OCI-LY3 (cell line): Measurements from ENCODE around the gene GAL3ST2.

Experiments
- EZH2phosphoT487 ChIP-seq: fragments of 200-600 bp; shearing (Covaris generic); IDR thresholded peaks from 2 replicates; pipeline ENCODE4 v1.6.1; 2018; ENCODE audit warnings: antibody characterized with exemption, mixed run types, low read depth
- TF ChIP-seq, protein P1 (sequence below): fragments of 200-600, 300-600 bp; sonication (generic); IDR thresholded peaks from 2 replicates; pipeline ENCODE4 v1.5.1; 2014; ENCODE audit warnings: antibody characterized with exemption, low read length, low read depth

DNA sequence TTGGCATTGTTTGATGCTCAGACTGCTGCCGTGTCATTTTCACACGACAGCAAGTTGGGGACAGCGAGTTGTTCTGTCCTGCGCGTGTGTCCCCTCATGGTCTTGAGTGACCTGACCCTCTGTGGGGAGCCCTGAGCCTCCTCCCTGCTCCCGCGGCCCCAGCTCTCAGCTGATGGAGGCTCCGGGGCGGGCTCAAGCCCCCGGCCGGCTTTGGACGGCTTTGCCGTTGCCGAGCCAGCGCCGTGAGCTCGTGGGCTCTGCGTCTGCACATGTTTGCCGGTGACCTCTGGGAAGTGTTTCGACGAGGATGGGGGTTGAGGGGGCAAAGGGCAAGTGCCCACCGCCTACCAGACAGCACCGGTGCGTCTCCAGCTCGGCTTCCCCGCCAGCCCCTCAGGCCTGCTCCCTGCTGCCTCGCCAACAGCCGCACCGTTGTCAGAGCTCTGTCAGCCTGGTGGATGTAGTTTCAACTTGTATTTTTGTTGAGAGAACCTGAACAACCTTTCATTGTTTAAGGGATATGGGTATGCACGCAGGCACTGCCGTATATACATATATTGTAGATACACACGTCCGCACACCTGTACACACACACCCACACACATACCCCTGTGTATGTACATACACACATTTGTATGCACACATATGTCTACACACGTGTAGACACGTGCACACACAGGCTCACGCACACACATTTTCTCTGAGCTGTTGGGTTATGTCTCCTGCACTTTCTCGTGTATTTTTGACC, 68.4 kb downstream of the GAL3ST2 start:
- TF ChIP-seq, protein P1, sequence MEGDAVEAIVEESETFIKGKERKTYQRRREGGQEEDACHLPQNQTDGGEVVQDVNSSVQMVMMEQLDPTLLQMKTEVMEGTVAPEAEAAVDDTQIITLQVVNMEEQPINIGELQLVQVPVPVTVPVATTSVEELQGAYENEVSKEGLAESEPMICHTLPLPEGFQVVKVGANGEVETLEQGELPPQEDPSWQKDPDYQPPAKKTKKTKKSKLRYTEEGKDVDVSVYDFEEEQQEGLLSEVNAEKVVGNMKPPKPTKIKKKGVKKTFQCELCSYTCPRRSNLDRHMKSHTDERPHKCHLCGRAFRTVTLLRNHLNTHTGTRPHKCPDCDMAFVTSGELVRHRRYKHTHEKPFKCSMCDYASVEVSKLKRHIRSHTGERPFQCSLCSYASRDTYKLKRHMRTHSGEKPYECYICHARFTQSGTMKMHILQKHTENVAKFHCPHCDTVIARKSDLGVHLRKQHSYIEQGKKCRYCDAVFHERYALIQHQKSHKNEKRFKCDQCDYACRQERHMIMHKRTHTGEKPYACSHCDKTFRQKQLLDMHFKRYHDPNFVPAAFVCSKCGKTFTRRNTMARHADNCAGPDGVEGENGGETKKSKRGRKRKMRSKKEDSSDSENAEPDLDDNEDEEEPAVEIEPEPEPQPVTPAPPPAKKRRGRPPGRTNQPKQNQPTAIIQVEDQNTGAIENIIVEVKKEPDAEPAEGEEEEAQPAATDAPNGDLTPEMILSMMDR: no peak
- no peak for TF ChIP-seq EZH2phosphoT487
